ENCODE results near the gene MARVELD1. TPM values are rescaled to one million over a fixed set of nuclear protein-coding genes. Genes with fewer than 3 reads are reported as not detected.
"Not testable (repeated sequence)": the region's sequence is repeated elsewhere in the genome, so short reads cannot be mapped to it uniquely, and the experiment has no call there.

The MARVELD1 gene
- total RNA-seq, 4 donors from 2014 or later = 25.8 to 36.7 (median 31.0) TPM

DNA sequence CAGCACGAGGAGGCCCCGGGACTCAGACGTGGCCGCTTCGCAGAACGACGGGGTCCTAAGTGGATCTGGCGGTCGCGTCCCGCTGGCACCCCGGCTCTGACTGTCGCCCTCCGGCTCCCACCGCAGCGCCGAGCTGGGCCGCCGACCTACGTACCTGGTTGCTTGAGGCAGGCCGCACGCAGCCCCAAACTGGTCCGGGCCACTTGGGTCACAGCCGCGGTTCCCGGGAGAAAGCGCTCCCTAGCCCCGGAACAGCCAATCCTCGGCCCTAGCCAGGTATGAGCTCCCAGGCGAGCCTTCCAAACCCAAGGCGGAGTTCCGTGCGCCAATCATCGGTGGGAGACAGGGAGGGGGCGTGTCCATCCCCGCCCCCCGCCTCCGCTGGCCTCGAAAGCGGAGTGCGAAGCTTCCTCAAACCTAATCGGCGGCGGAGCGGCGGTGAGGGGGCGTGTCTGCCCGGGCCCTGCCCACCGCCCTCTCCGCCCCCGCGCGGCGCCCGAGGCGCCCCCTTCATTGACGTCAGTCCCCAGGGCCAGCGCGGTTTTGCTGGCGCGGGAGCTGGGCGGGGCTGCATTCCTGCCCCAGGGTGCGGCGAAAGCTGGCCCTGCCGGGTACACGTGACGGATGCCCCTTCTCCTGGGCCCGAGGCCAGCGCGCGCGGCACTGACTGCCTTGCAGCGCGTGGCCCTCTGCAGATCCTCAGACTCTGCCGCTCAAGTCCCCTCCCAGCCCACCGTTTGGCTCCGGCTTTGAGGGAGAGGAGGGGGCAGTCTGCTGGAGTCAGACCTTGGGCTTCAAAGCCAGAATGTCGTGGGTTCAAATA lies 26.4 kb upstream of the MARVELD1 start, which contains the start of gene AVPI1:
AVPI1 (minus strand) TSS at position 280 of the 823 bp plus-strand sequence. CDS start 7,336 bp downstream, outside the sequence.
- Histone ChIP-seq H3K9me3 (no peaks in the 10 kb centered on the region), H3K27me3 (no peaks in the 10 kb centered on the region), H3K36me3 (no peaks in the 10 kb centered on the region), H3K4me1 (peaks cover 82% of the 10 kb centered on the region), H3K4me3 (peak within 1 kb of the TSS; percentile 68), H3K27ac (peak within 1 kb of the TSS; percentile 92)
- 0% methylated on average over 29 of the region's 78 CpGs for WGBS
- DNase-seq (ENCODE audit: low spot score in 2 of 2) = peak; percentile 99
- TF ChIP-seq POLR2AphosphoS5 (IDR thresholded peaks at IDR 0.05) = peak; percentile 52 to 89 (median 88)
- TF ChIP-seq, protein P1, sequence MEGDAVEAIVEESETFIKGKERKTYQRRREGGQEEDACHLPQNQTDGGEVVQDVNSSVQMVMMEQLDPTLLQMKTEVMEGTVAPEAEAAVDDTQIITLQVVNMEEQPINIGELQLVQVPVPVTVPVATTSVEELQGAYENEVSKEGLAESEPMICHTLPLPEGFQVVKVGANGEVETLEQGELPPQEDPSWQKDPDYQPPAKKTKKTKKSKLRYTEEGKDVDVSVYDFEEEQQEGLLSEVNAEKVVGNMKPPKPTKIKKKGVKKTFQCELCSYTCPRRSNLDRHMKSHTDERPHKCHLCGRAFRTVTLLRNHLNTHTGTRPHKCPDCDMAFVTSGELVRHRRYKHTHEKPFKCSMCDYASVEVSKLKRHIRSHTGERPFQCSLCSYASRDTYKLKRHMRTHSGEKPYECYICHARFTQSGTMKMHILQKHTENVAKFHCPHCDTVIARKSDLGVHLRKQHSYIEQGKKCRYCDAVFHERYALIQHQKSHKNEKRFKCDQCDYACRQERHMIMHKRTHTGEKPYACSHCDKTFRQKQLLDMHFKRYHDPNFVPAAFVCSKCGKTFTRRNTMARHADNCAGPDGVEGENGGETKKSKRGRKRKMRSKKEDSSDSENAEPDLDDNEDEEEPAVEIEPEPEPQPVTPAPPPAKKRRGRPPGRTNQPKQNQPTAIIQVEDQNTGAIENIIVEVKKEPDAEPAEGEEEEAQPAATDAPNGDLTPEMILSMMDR (IDR thresholded peaks at IDR 0.05) = no peak
- peak; percentile 90 for TF ChIP-seq POLR2A (IDR thresholded peaks at IDR 0.05)
- TF ChIP-seq EP300 (IDR thresholded peaks at IDR 0.05) = peak; percentile 96

DNA sequence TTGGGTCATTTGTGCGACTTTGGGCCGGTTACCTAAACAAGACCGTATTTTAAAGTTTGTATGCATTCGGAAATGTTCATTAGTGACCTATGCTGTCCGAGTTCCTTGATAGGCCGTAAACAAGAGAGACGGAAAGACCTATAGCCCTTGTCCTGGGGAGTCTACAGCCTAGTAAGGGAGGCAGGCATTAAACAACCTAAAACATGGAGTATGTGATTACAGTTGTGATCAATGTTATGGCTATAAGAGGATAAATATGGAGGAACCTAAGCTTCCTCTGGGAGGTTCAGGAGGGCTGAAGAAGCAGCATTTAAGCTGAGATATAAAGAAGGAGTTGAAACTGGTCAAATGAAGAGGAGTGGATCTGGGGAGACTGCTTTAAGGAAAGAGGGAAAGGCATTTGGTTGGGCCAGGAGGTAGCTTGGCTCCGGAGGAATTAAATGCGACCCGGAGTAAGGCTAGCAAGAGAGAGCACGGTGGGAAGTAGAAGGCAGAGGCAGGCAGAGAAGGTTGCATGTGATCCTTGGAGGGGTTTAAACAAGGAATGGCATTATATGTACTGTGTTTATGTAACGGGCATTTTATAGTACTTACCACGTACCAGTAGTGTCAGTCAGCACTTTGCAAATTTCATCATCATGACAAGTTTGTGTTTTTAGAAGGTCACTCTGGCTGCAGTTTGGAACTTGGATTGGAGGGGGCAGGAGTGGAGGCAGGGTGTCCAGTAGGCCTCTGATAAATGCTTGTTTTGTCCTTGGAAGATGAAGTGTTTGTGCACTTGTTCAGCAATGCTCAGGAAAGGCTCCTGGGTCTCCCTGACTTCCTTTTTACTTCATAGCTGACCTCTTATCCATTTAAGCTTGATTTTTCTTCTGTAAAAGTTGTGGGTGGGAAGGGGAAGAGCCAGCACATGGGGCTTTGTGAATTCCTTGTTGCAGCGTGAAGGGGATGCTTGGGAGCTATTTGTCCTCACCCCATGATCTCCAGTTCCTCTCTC lies 25.4 kb upstream of the MARVELD1 start:
- Histone ChIP-seq H3K36me3 (no peaks in the 10 kb centered on the region), H3K9me3 (no peaks in the 10 kb centered on the region), H3K27me3 (no peaks in the 10 kb centered on the region), H3K4me3 (peak overlapping the region; percentile 68), H3K4me1 (peaks cover 72% of the 10 kb centered on the region), H3K27ac (peak overlapping the region; percentile 92)
- DNase-seq (ENCODE audit: low spot score in 2 of 2) = no peak
- no peak for TF ChIP-seq POLR2A (IDR thresholded peaks at IDR 0.05)
- peak; percentile 76 for TF ChIP-seq EP300 (IDR thresholded peaks at IDR 0.05)
- TF ChIP-seq, protein P1 (IDR thresholded peaks at IDR 0.05) = no peak
- TF ChIP-seq POLR2AphosphoS5 (IDR thresholded peaks at IDR 0.05) = peak in 1 of 3 donors; percentile 40
- 44% methylated on average over 14 of the region's 14 CpGs for WGBS

DNA sequence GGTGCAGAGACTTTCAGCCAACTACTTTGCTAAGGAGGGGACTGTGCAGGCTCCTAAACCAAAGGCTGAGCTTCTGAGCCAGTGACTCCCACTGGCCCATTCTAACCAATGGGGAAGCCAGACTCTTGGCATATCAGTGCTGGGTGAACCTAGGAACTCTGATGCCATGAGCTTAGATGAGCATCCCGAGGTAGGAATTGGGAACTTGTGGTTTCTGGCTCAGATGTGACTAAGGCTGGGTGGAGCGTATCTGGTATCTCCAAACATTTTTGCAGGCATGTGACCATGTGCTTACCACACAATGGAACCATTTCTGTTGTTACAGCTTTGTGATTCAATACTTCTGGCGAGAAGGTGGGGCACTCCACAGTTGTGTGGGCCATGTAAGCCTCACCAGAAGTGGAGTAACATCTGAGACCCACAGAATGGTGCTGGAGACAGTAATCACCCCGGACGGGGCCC lies 23.9 kb upstream of the MARVELD1 start:
- WGBS = 44% methylated on average over 5 of the region's 5 CpGs
- no peaks in the 10 kb centered on the region for H3K9me3 ChIP-seq
- no peaks in the 10 kb centered on the region for H3K36me3 ChIP-seq
- peak overlapping the region; percentile 92 for H3K27ac ChIP-seq
- H3K27me3 ChIP-seq = no peaks in the 10 kb centered on the region
- TF ChIP-seq, protein P1 (IDR thresholded peaks at IDR 0.05) = no peak
- peak; percentile 3 to 81 (median 79) for TF ChIP-seq POLR2AphosphoS5 (IDR thresholded peaks at IDR 0.05)
- H3K4me1 ChIP-seq = peaks cover 57% of the 10 kb centered on the region
- peak in 1 of 2 donors; percentile 87 for DNase-seq (ENCODE audit: low spot score in 2 of 2)
- no peak overlapping the region for H3K4me3 ChIP-seq

DNA sequence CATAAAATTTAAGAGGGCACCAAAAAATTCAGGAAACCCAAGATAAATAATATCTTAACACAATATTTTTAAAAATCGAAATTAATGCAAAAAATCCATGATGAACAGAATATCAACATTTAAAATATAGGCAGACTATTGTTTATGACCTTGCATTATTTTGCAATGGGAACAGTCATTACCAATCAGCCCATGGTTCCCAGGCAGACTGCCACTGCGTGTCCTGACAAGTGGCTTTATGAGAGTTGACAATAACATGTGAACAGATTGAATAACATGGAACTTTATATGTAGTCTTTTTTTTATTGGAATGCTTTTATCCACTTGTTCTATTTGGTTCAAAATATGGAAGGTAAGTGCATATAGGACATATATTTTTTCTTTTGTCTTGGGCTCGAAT lies 23.4 kb upstream of the MARVELD1 start:
- peak overlapping the region; percentile 92 for H3K27ac ChIP-seq
- no peaks in the 10 kb centered on the region for H3K36me3 ChIP-seq
- no peaks in the 10 kb centered on the region for H3K9me3 ChIP-seq
- H3K4me1 ChIP-seq = peaks cover 52% of the 10 kb centered on the region
- no peak for DNase-seq (ENCODE audit: low spot score in 2 of 2)
- WGBS = 64% methylated on average over 3 of the region's 3 CpGs
- no peaks in the 10 kb centered on the region for H3K27me3 ChIP-seq
- TF ChIP-seq POLR2AphosphoS5 (IDR thresholded peaks at IDR 0.05) = peak in 2 of 3 donors; percentile 13 to 19
- TF ChIP-seq POLR2A (IDR thresholded peaks at IDR 0.05) = no peak
- no peak overlapping the region for H3K4me3 ChIP-seq

DNA sequence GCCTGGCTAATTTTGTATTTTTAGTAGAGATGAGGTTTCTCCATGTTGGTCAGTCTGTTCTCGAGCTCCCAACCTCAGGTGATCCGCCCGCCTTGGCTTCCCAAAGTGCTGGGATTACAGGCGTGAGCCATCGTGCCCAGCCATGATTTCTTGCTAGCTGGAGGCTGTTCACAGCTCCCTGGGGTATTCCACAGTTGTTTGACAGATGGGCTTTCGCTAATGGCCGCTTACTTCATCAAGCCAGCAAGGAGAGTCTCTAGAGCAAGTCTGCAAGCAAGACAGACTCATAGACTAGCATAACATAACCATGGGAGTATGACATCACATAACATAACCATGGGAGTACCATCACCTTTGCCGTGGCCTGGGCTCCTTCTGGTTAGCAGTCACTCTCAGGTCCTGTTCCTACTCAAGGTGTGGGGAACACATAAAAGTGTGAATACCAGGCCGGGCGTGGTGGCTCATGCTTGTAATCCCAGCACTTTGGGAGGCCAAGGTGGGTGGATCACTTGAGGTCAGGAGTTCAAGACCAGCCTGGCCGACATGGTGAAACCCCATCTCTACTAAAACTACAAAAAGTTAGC lies 15.4 kb upstream of the MARVELD1 start:
- WGBS = 73% methylated on average over 11 of the region's 11 CpGs
- not testable (repeated sequence) for H3K36me3 ChIP-seq; H3K4me3 ChIP-seq; H3K4me1 ChIP-seq; H3K27me3 ChIP-seq; DNase-seq (ENCODE audit: low spot score in 2 of 2); H3K27ac ChIP-seq; H3K9me3 ChIP-seq

All from suprapubic skin (tissue), 4 donors.